Osteocyte (in vitro differentiated cells): ENCODE measurements around the gene PNMA3. TPM values are rescaled to one million over a fixed set of nuclear protein-coding genes. Genes with fewer than 3 reads are reported as not detected.
"Not testable (repeated sequence)": the region's sequence is repeated elsewhere in the genome, so short reads cannot be mapped to it uniquely, and the experiment has no call there.

ENCODE experiments used
- DNase-seq: peaks from one replicate; pipeline ENCODE4 v3.0.0; 2021; ENCODE audit warnings: mixed read lengths; ENCODE audit not compliant: unreplicated experiment; ENCODE audit errors: extremely low spot score
- H3K27ac Mint-ChIP-seq: one replicate; pipeline ENCODE4 v1.8.0; 2021; ENCODE audit warnings: mild to moderate bottlenecking, mixed read lengths; ENCODE audit not compliant: unreplicated experiment
- H3K27me3 Mint-ChIP-seq: one replicate; pipeline ENCODE4 v1.8.0; 2021; ENCODE audit warnings: mixed read lengths; ENCODE audit not compliant: unreplicated experiment
- H3K36me3 Mint-ChIP-seq: one replicate; pipeline ENCODE4 v1.8.0; 2021; ENCODE audit warnings: mixed read lengths; ENCODE audit not compliant: unreplicated experiment
- H3K4me1 Mint-ChIP-seq: one replicate; pipeline ENCODE4 v1.8.0; 2021; ENCODE audit warnings: mixed read lengths; ENCODE audit not compliant: unreplicated experiment
- H3K4me3 Mint-ChIP-seq: one replicate; pipeline ENCODE4 v1.8.0; 2021; ENCODE audit warnings: mild to moderate bottlenecking, moderate library complexity, mixed read lengths; ENCODE audit not compliant: unreplicated experiment
- H3K9me3 Mint-ChIP-seq: one replicate; pipeline ENCODE4 v1.8.0; 2021; ENCODE audit warnings: mixed read lengths; ENCODE audit not compliant: unreplicated experiment
- CTCF ChIP-seq: fragments of 200-600 bp; sonication (generic); IDR thresholded peaks from 2 replicates; pipeline ENCODE4 v1.5.0; 2021; ENCODE audit warnings: antibody characterized with exemption, mild to moderate bottlenecking, moderate library complexity
- long read RNA-seq: library from polyadenylated mRNA; unstranded; transcript quantifications from one replicate; pipeline ENCODE4 v2.0.0, GENCODE V29; 2021
- total RNA-seq: library from RNA; stranded (reverse); gene quantifications from 2 replicates; pipeline ENCODE4 v1.2.1, GENCODE V29; 2021

Gene PNMA3
- not detected in 2 replicates for total RNA-seq
- long read RNA-seq, result 0 reads

- H3K27me3 Mint-ChIP-seq, result peaks cover 13% of the 10 kb centered on the region
- H3K4me3 Mint-ChIP-seq, result no peak within 1 kb of the TSS
- H3K27ac Mint-ChIP-seq, result no peak within 1 kb of the TSS
- no peaks in the 10 kb centered on the region for H3K4me1 Mint-ChIP-seq
- no peak for TF ChIP-seq CTCF
- H3K9me3 Mint-ChIP-seq, result no peaks in the 10 kb centered on the region
- no peak for DNase-seq
- no peaks in the 10 kb centered on the region for H3K36me3 Mint-ChIP-seq
These were observed at the start of gene PNMA3 for GRCh38 chrX:153055871-153056749. Gene PNMA3 (plus strand): TSS chrX:153056470. CDS start chrX:153057056, 586 bp downstream.

- not testable (repeated sequence) for H3K36me3 Mint-ChIP-seq, H3K27ac Mint-ChIP-seq, H3K4me3 Mint-ChIP-seq, DNase-seq, H3K4me1 Mint-ChIP-seq
- Mint-ChIP-seq H3K27me3 (peaks cover 18% of the 10 kb centered on the region), H3K9me3 (peaks cover 14% of the 10 kb centered on the region)
These were observed 39.1 kb upstream of the PNMA3 start for GRCh38 chrX:153017174-153017573.

- H3K36me3 Mint-ChIP-seq, result peaks cover 2% of the 10 kb centered on the region
- peaks cover 13% of the 10 kb centered on the region for H3K27me3 Mint-ChIP-seq
- peaks cover 17% of the 10 kb centered on the region for H3K9me3 Mint-ChIP-seq
- no peak for DNase-seq
- H3K4me1 Mint-ChIP-seq, result no peaks in the 10 kb centered on the region
- H3K27ac Mint-ChIP-seq, result no peak overlapping the region
- no peak for TF ChIP-seq CTCF
- H3K4me3 Mint-ChIP-seq, result no peak overlapping the region
These were observed 37.1 kb upstream of the PNMA3 start for GRCh38 chrX:153019166-153019565.

GRCh38 chrX:153026501-153026900 is 29.8 kb upstream of the PNMA3 start:
- H3K4me3 Mint-ChIP-seq, H3K9me3 Mint-ChIP-seq, H3K36me3 Mint-ChIP-seq, H3K27ac Mint-ChIP-seq, DNase-seq, H3K27me3 Mint-ChIP-seq, H3K4me1 Mint-ChIP-seq: not testable (repeated sequence)

- H3K36me3 Mint-ChIP-seq, H3K9me3 Mint-ChIP-seq, H3K27ac Mint-ChIP-seq, H3K4me1 Mint-ChIP-seq, DNase-seq, H3K4me3 Mint-ChIP-seq, H3K27me3 Mint-ChIP-seq: not testable (repeated sequence)
These were observed 27.8 kb upstream of the PNMA3 start for GRCh38 chrX:153028487-153028886.

- Mint-ChIP-seq H3K9me3 (peaks cover 5% of the 10 kb centered on the region), H3K27me3 (no peaks in the 10 kb centered on the region), H3K4me3 (no peak overlapping the region), H3K36me3 (no peaks in the 10 kb centered on the region), H3K4me1 (peaks cover 2% of the 10 kb centered on the region), H3K27ac (no peak overlapping the region)
- no peak for TF ChIP-seq CTCF
- no peak for DNase-seq
These were observed 27.1 kb upstream of the PNMA3 start for GRCh38 chrX:153029162-153029561.
